Astrocyte of the spinal cord (primary cell): Measurements from ENCODE around the gene ZPBP2.

ENCODE experiments used
- DNase-seq: peaks from one replicate; pipeline ENCODE4 v3.0.0; 2011; ENCODE audit warnings: low read depth, low spot score
- H3K4me3 ChIP-seq: 2 replicates; pipeline ENCODE4 v1.5.1; 2011; ENCODE audit warnings: low read depth, mild to moderate bottlenecking, low read length, moderate library complexity
- in situ Hi-C: cut with HindIII; loops from 2 replicates; pipeline ENCODE4 v1.10.0; 2017; ENCODE audit warnings: low sequenced_read_pairs
- TF ChIP-seq, protein P1 (sequence below): IDR thresholded peaks from 2 replicates; pipeline ENCODE4 v1.5.1; 2012; ENCODE audit warnings: low read depth, mild to moderate bottlenecking, low read length, inconsistent platforms

The ZPBP2 gene

DNA sequence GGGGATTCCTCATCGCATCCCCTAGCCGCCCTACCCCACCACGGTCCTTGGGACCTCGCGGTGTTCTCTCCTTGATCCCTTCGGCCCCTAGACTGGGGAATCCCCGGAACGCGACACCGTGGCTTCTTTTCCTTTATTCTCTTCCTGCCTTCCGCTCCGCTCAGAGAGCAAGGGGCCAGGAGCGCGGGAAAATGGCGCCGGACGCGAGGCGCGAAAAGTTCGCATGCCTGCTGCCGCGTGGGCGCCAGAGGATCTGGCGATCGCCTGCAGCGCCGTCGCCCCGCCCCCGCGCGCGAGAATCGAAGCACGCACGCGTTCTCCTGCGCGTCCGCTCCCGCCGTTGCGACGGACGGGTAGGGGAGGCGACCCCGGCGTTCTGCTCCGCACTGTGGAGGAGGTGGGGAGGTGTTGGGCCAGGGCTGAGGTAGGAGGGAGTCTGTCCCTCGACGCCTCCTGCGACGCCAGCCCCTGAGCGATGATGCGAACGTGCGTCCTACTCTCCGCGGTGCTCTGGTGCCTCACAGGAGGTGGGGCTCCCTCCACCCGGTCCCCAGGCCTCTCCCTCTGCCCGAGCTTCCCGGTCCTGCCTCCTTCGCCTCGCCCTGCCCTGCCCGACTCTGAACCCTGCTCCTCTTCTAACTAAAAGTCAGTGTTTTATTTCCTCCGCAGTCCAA, at the start of gene ZPBP2:
ZPBP2 (plus strand) TSS at position 323 of the 674 bp plus-strand sequence; CDS start at position 476, 153 bp downstream.
- in situ Hi-C loops, result no loop called here
- H3K4me3 ChIP-seq, result no peak within 1 kb of the TSS
- TF ChIP-seq, protein P1, sequence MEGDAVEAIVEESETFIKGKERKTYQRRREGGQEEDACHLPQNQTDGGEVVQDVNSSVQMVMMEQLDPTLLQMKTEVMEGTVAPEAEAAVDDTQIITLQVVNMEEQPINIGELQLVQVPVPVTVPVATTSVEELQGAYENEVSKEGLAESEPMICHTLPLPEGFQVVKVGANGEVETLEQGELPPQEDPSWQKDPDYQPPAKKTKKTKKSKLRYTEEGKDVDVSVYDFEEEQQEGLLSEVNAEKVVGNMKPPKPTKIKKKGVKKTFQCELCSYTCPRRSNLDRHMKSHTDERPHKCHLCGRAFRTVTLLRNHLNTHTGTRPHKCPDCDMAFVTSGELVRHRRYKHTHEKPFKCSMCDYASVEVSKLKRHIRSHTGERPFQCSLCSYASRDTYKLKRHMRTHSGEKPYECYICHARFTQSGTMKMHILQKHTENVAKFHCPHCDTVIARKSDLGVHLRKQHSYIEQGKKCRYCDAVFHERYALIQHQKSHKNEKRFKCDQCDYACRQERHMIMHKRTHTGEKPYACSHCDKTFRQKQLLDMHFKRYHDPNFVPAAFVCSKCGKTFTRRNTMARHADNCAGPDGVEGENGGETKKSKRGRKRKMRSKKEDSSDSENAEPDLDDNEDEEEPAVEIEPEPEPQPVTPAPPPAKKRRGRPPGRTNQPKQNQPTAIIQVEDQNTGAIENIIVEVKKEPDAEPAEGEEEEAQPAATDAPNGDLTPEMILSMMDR, result no peak

GRCh38 chr17:39818358-39819000, 49.5 kb upstream of the ZPBP2 start:
- in situ Hi-C loops, result no loop called here
- TF ChIP-seq, protein P1, result no peak
- H3K4me3 ChIP-seq, result no peak overlapping the region
- DNase-seq, result no peak

More for the DNA sequence above, at the start of gene ZPBP2:
- DNase-seq, result no peak

DNA sequence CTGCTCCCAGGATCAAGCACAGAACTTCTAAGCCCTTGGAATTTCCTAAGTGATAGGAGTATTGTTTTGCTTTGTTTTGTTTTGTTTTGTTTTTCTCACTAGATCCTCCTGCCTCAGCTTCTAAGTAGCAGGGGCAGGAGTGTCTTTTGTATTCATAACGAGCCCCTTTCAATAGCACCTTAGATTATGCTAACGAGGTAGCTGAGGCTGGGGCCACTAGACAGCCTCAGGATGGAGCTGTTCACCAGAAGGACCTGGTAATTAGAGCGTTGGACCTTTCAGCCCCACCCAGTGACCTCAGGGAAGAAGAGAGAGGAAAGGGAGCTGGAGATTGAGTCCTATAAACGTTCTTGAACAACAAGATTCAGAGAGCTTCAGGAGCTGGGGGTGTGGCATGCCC, 47.5 kb upstream of the ZPBP2 start:
- DNase-seq, result no peak
- no peak overlapping the region for H3K4me3 ChIP-seq
- TF ChIP-seq, protein P1, result no peak
- in situ Hi-C loops, result no loop called here

DNA sequence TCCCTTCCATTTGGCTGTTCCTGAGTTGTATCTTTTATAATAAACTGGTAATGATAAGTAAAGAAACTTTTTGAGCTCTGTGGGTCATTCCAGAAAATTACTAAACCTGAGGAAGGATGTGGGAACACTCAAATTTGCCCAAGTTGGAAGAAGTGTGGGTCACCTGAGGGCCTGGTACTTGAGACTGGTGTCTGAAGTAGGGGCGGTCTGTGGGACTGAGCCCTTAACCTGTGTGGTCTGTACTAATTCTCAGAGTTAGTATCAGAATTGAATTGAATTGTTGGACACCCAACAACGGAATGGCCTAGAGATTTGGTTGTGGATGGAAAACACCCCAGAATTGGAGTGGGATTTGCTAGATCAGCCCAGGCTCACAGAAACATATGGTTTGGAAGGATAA, 47.0 kb upstream of the ZPBP2 start:
- no peak overlapping the region for H3K4me3 ChIP-seq
- in situ Hi-C loops, result no loop called here
- DNase-seq, result no peak
- TF ChIP-seq, protein P1, result no peak

- DNase-seq, result no peak
- H3K4me3 ChIP-seq, result no peak overlapping the region
- TF ChIP-seq, protein P1, result no peak
- in situ Hi-C loops, result no loop called here
Observed at GRCh38 chr17:39822051-39822451, 46.0 kb upstream of the ZPBP2 start.

GRCh38 chr17:39823407-39824054, 44.5 kb upstream of the ZPBP2 start:
- TF ChIP-seq, protein P1, result no peak
- in situ Hi-C loops, result no loop called here
- DNase-seq, result no peak

More at GRCh38 chr17:39823407-39824054, 44.5 kb upstream of the ZPBP2 start:
- H3K4me3 ChIP-seq, result no peak overlapping the region
